ENCODE data around the gene SND1. TPM values are rescaled to one million over a fixed set of nuclear protein-coding genes. Genes with fewer than 3 reads are reported as not detected.

SND1 gene
- total and polyA plus RNA-seq, 2 of the 4 experiments (the other 2 are of a cell fraction) = 154 to 294 TPM

DNA sequence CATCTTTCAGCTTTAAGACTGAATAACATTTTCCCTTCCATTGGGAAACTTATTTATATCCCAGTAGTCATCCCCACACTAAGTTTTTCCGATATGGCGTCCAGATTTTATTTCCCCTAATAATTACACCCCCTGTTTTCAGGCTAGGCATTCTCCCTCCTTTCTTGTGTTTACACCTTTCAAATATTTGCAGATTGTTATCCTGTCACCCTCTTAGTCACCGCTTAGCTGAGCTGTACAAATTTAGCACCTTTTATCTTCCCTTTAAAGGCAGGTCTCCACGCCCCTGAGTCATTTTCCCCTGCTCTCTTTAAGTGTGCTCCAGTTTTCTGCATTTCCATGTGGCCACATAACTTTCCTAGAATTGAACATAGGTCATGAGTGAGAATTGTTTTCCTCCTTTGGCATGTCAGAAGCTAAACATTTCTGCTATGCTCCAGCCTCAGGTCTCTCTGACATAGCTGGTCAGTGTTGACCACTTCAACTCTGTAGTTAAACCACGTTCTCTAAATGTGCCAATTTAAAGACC is 331.9 kb downstream of the SND1 start:
- Histone ChIP-seq H3K9me3 (ENCODE audit: control insufficient read depth, insufficient read depth, low read length) (peaks cover 3% of the 10 kb centered on the region), H3K4me1 (ENCODE audit: control insufficient read depth, insufficient read depth, low read length) (peaks cover 7% of the 10 kb centered on the region), H2AFZ (replicated peaks; ENCODE audit: low read length, poor library complexity) (no peak overlapping the region), H3K27me3 (ENCODE audit: control insufficient read depth, insufficient read depth, low read length) (no peaks in the 10 kb centered on the region), H2BK15ac (ENCODE audit: low read depth, low read length) (no peak overlapping the region), H2BK20ac (ENCODE audit: low read depth, low read length) (no peak overlapping the region), H3K18ac (ENCODE audit: low read depth, low read length) (no peak overlapping the region), H4K91ac (ENCODE audit: insufficient read depth, low read depth, low read length) (no peak overlapping the region), H3K14ac (replicated peaks; ENCODE audit: low read depth, low read length) (no peak overlapping the region; the same call in 1 of the 2 replicates), H3K27ac (ENCODE audit: insufficient read depth, low read length) (no peak overlapping the region), H3K23ac (ENCODE audit: low read depth, low read length) (no peak overlapping the region), H2BK120ac (ENCODE audit: low read depth, low read length) (no peak overlapping the region), H3K9me1 (ENCODE audit: insufficient read depth, low read length) (peaks cover 24% of the 10 kb centered on the region), H3K4me3 (ENCODE audit: insufficient read depth, low read depth, low read length) (no peak overlapping the region), H3K36me3 (ENCODE audit: control insufficient read depth, insufficient read depth, low read length) (no peaks in the 10 kb centered on the region; the same call in 1 of the 2 replicates), H2AK9ac (replicated peaks; ENCODE audit: low read depth, low read length, poor library complexity) (no peak overlapping the region), H4K20me1 (ENCODE audit: insufficient read depth, low read length) (peaks cover 36% of the 10 kb centered on the region), H3K9ac (ENCODE audit: low read depth, low read length) (no peak overlapping the region), H2BK5ac (ENCODE audit: low read depth, low read length, poor library complexity, severe bottlenecking) (no peak overlapping the region), H3K4ac (ENCODE audit: low read depth, low read length) (no peak overlapping the region), H4K5ac (ENCODE audit: low read depth, low read length) (no peak overlapping the region), H4K8ac (ENCODE audit: low read depth in 2 of 2, low read length in 2 of 2) (no peak overlapping the region), H3K79me1 (ENCODE audit: low read depth in 1 of 2, low read length in 2 of 2) (peaks cover 28 to 74% of the 10 kb centered on the region in 2 experiments), H2AK5ac (ENCODE audit: low read depth, low read length) (no peak overlapping the region), H3K4me2 (ENCODE audit: low read depth, low read length) (no peak overlapping the region), H3K56ac (ENCODE audit: extremely low read depth, insufficient read depth, low read length) (no peak overlapping the region)
- ATAC-seq (ENCODE audit: low read depth) (no peak), DNase-seq (peak; percentile 24)
- dilution Hi-C loops (cut with HindIII; ENCODE audit: low sequenced_read_pairs, unreplicated experiment) (no loop called here), intact Hi-C loops (cut with micrococcal nuclease) (no loop called here), in situ Hi-C loops (cut with MboI; ENCODE audit: low sequenced_read_pairs) (no loop called here)
- 100% methylated on average over 2 of the region's 5 CpGs; no CpG with 5 or more reads in 1 of the 2 experiments for WGBS, 2 experiments (ENCODE audit: extremely low coverage in 2 of 2, insufficient read length in 1 of 2)
- TF ChIP-seq CEBPB (IDR thresholded peaks at IDR 0.05; ENCODE audit: low read depth, low read length) (no peak), NFE2L2 (IDR thresholded peaks at IDR 0.05; ENCODE audit: low read depth, low read length) (no peak), SMC3 (IDR thresholded peaks at IDR 0.05; ENCODE audit: low read depth, low read length) (no peak), POLR2A (IDR thresholded peaks at IDR 0.05; ENCODE audit: low read depth, low read length) (no peak), RCOR1 (IDR thresholded peaks at IDR 0.05; ENCODE audit: insufficient replicate concordance, low read length) (no peak), RFX5 (IDR thresholded peaks at IDR 0.05; ENCODE audit: low read depth, low read length) (no peak), MAFK (IDR thresholded peaks at IDR 0.05; ENCODE audit: low read depth, low read length) (no peak), CTCF (conservative IDR thresholded peaks at IDR 0.05; ENCODE audit: low read depth, low read length) (no peak), CHD1 (IDR thresholded peaks at IDR 0.05; ENCODE audit: low read depth, low read length) (no peak), MAZ (IDR thresholded peaks at IDR 0.05; ENCODE audit: borderline replicate concordance, low read depth, low read length) (no peak), FOS (IDR thresholded peaks at IDR 0.05; ENCODE audit: low read depth, low read length) (no peak), RAD21 (IDR thresholded peaks at IDR 0.05; ENCODE audit: low read length) (no peak), MXI1 (IDR thresholded peaks at IDR 0.05; ENCODE audit: borderline replicate concordance, low read depth, low read length) (no peak)
- POLR2A ChIA-PET (ENCODE audit: unreplicated experiment) = no interaction called here
- no TSS peak for BruUV-seq (replicated peaks)
- CTCF ChIA-PET = no interaction called here
